Lung microvascular endothelial cell (primary cell): ENCODE data around the gene USP25. TPM values are rescaled to one million over a fixed set of nuclear protein-coding genes. Genes with fewer than 3 reads are reported as not detected.
A peak's percentile ranks its signal among the peaks of the same experiment; 100 is the strongest.

Experiments
- DNase-seq, 2 donors: peaks; one replicate each; pipeline versions ENCODE4 v3.0.0 to v3.0.0-alpha.2; 2010; ENCODE audit warnings: low read depth in 2 of 2
- total RNA-seq: library from RNA; depleted of rRNA; stranded (reverse); fragments of >200 nt; gene quantifications from 2 replicates; pipeline ENCODE4 v1.2.1, GENCODE V29; 2014

Gene USP25
- total RNA-seq = 44.7 and 64.3 TPM in 2 replicates

DNA sequence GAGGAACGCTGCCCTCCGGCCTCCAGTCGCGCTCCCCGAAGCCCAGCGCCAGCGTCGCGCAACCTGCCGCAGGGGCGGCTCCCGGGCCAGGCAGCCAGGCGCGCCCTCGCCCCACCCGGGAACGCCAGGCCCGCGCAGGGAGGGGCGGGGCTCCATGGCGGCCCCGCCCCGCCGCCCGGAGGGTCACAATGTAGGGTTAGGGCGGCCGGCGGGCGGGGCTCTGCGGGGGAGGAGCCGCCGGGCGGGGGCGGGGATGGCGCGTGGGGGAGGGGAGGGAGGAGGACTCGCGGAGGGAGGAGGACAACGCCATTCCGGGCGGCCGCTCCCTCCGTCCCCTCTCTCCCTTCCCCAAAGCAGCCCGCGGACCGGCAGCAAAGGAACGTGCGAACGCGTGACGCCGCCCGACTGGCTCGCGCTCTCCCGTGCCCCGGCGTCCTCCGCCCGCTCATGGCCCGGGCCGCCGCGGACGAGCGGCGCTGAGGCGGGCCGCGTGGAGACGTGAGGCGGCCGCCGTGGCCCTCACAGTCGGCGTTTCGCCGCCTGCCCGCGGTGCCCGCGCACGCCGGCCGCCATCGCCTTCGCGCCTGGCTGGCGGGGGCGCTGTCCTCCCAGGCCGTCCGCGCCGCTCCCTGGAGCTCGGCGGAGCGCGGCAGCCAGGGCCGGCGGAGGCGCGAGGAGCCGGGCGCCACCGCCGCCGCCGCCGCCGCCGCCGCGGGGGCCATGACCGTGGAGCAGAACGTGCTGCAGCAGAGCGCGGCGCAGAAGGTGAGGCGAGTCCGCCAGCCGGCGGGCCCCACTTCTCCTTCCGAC is at the start of gene USP25:
Gene USP25, plus strand, starts transcription at position 309 of the 810 bp plus-strand sequence. Its CDS starts 412 bp downstream, at position 721.
- DNase-seq = peak; percentile 75 to 91

GRCh38 chr21:15682186-15682895 is 47.4 kb upstream of the USP25 start:
- DNase-seq = peak; percentile 51 to 80

DNA sequence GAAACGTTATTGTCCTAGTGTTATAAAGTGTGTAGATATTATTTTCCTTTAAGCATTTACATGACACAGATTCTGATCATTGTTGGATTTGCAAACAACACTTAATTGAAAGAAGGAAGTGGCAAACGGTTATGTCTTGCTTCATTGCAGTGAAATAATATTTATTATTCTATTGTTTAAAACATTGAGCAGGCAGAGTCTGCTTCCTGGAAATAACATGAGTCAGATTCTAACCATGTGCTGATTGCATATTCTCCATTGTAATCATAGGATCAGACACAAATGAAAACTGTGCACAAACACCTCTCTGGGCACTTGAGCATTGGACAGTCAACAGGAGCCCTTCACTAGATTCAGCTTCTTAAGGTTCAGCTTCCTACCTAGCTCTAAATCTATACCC is 46.8 kb upstream of the USP25 start:
- DNase-seq = peak; percentile 80 to 88

DNA sequence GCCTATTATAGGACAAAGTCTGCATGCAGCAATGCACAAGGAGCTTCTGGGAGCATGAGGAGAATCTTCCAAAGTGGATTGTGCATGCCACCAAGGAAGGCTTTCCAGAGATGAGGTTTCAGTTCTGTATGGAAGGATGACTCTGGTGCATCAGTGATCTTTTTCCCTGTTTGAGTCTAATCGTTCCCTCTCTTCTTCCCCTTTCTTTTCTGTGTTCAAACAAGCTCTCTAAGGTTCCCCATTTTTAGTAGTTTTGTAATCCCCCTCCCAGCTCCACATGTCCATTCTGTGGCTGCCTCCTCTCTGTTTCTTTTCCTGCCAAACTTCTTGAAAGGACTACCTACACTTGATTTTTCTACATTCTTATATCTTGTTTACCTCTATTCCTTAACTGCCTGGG is 43.3 kb upstream of the USP25 start:
- no peak for DNase-seq

DNA sequence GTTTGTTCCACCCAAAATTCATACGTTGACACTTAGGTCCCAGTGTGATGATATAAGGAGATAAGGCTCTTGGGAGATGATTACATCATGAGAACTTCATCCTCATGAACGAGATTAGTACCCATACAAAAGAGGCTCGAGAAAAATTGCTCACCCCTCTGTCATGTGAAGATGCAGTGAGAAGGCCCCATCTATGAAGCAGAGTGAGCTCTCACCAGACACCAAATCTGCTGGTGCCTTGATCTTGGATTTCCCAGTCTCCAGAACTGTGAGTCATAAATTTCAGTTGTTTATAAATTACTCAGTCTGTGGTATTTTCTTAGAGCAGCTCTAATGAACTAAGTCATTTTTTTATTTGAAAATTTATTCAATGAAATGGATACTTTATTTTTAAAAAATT is 42.6 kb upstream of the USP25 start:
- DNase-seq = peak in 1 of 2 donors; percentile 4

DNA sequence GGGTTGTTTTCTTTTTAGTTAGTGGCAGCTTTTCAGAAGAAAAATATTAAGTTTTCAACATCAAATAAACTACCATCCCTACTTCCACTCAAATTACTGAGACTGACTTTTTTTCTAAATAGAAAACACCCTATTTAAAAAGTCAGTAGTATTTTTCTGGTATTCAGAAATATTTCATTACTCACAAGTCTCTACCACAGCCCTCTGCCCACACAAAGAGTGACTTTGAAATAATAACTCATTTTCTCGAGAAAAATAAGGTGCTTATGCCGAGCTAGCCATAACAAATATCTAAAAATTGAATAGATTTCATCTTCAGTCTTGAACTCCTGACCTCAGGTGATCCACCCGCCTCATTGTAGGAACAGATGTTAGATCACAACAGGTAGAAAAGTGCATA is 41.8 kb upstream of the USP25 start:
- DNase-seq = no peak

- DNase-seq = no peak
Measured at GRCh38 chr21:15688809-15689208, 41.0 kb upstream of the USP25 start.

- DNase-seq = peak in 1 of 2 donors; percentile 46
Measured at GRCh38 chr21:15692711-15693110, 37.1 kb upstream of the USP25 start.

GRCh38 chr21:15695241-15695640 is 34.5 kb upstream of the USP25 start:
- no peak for DNase-seq

- DNase-seq = no peak
Measured at GRCh38 chr21:15701830-15702229, 28.0 kb upstream of the USP25 start.

DNA sequence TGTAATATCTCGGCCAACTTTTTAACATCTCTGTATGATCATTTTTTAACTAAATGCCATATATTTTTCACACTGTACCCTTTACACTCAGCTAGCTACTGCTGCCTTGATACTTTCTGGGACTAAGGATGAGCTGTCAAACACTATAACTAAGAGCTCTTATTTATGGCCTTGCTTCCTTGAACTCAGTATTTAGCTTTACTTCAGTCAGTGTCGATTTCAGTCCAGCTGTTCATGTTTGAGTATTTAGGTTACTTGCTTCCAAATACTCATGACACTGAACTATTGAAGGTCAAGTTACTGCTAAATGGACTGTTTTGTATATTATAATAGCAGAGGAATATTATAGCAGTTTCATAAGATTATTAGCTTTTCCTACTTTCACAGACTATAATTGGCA is 25.9 kb upstream of the USP25 start:
- no peak for DNase-seq

- peak; percentile 22 to 75 for DNase-seq
Measured at GRCh38 chr21:15706696-15707095, 23.1 kb upstream of the USP25 start.

DNA sequence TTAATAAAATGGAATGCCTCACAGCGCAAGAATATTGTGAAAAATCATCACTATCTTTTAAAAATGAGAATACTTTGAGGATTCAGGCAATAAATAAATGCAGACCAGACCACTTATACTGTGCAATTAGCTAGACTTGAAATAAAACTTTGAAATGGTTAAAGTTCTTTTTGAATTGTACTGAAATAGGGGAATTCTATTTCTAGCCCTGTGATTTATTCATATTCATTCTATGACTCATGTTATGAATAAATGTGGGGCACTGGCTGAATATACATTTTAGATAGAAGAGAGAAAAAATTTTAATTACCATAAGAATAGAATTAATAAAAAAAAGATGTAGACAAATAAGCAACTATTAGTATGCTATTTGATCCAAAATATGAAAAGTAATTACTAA is 16.4 kb upstream of the USP25 start:
- no peak for DNase-seq

DNA sequence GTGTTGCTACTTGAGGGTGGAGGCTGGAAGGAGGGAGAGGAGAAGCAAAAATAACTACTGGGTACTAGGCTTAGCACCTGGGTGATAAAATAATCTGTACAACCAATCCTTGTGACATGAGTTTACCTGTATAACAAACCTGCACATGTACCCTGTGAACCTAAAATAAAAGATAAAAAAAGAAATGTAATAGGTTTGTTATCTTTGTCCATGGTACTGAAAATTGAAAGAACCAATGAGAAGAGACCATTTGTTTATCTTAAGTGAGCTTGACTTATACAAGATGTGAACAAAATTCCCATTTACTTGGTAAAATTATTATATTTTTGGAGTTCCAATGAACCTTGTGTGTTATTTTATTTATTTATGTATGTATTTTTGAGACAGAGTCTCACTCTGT is 11.1 kb upstream of the USP25 start:
- DNase-seq = no peak

- no peak for DNase-seq
Measured at GRCh38 chr21:15719976-15720375, 9.8 kb upstream of the USP25 start.

DNA sequence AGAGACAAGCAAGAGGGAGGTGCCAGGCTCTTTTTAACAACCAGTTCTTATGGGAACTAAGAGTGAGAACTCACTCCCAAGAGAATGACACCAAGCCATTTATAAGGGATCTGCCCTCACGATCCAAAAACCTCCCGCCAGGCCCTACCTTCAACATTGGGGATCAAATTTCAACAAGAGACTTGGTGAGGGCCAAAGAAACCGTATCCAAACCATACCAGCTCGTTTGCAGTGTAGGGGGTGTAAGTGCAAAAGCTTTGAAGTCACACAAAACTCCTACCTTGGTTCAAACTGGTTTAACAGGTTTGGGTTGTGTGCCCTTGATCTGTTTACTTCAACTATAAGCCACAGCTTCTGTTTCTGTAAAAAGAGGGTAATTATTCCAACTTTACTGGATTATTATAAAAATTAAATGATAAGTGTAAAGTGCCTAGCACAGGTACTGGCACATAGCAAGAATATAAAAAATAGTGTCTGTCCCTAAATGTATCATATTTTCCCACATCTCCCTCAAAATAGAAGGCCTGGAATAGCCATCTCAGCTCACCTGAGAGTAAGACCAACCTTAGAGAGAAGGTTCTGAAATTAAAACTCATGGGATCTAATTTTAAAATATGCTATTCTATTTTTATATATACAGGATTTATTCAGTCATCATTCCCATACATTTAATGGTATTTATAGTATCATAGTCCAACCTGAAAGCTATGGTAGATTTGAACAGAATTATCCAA is 7.0 kb upstream of the USP25 start:
- no peak for DNase-seq

DNA sequence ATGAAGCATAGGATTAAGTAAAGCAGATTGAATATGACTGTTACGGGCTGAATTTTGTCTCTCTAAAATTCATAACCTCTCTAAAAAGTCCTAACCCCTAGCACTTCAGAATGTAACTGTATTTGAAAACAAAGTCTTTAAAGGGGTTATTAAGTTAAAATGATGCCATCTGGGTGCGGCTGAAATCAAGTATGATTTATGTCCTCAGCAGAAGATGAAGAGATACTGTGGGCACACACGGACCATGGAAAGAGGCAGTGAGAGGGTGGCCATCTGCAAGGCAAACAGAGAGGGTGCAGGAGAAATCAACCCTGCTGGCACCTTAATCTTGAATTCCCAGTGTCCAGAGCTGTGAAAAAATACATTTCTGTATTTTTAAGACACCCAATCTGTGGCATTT is 3.8 kb upstream of the USP25 start:
- no peak for DNase-seq

DNA sequence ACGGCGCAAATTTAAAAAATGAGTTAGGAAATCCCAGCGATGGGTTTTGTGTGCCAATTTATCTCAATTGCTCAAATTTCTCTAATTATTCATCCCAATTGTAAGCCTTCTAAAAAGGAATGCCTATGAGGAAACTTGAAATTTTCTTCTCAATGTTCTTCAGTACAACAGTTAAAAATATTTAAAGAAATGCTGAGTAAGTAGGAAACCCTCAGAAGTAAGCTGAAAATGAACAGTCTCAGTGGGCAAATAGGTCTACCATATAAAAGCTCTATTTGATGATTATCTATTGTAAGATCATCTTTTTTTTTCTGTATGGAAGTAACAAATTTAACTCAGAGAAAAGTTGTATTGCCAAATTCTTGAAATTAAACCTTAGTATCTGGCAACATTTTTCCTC is 1.7 kb upstream of the USP25 start:
- no peak for DNase-seq

GRCh38 chr21:15729346-15729673 is 472 bp upstream of the USP25 start:
- DNase-seq = no peak

GRCh38 chr21:15730484-15731242 is 881 bp downstream of the USP25 start:
- DNase-seq = peak; percentile 40 to 49

DNA sequence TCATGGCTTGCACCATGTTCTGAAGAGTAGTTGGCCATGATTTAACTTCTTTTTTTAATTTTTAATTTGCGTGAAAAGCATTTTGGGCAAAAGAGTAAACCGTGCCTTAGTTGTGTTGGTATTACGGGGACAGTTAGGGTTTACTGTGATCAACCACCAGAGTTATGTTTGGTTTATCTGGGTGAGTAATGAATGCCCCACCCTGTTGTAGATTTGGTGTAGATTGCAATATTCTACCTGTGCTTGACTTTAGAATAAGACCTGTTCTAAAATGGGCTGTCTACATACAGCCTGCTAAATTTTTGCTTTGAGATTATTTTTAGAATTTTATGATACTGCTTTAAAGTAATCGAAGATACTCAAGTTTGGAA is 1.4 kb downstream of the USP25 start:
- DNase-seq = peak; percentile 29 to 38
